HepG2 (cell line): ENCODE results near the gene IL27RA. TPM values are rescaled to one million over a fixed set of nuclear protein-coding genes. Genes with fewer than 3 reads are reported as not detected.
A peak's percentile ranks its signal among the peaks of the same experiment; 100 is the strongest.

Experiments
- ADNP ChIP-seq: sonication (generic); formaldehyde crosslinking; IDR thresholded peaks from 2 replicates; pipeline ENCODE4 v1.4.0; 2020; ENCODE audit warnings: missing genetic modification reagents
- GMEB1 ChIP-seq: sonication (generic); formaldehyde crosslinking; IDR thresholded peaks from 2 replicates; pipeline ENCODE4 v1.5.1; 2020; ENCODE audit warnings: missing genetic modification reagents, mild to moderate bottlenecking, borderline replicate concordance
- HIC2 ChIP-seq: sonication (generic); formaldehyde crosslinking; IDR thresholded peaks from 2 replicates; pipeline ENCODE4 v1.9.0; 2022; ENCODE audit warnings: low read depth, missing genetic modification reagents
- KDM2A ChIP-seq: sonication (generic); formaldehyde crosslinking; IDR thresholded peaks from 2 replicates; pipeline ENCODE4 v1.4.0; 2020; ENCODE audit warnings: low read depth, missing genetic modification reagents, borderline replicate concordance
- PITX1 ChIP-seq: sonication (generic); formaldehyde crosslinking; IDR thresholded peaks from 2 replicates; pipeline ENCODE4 v1.5.1; 2020; ENCODE audit warnings: mild to moderate bottlenecking, missing genetic modification reagents
- POLR2G ChIP-seq: fragments of 200-400 bp; formaldehyde crosslinking; IDR thresholded peaks from 2 replicates; pipeline ENCODE4 v1.6.1; 2018; ENCODE audit warnings: mild to moderate bottlenecking, low read depth, low read length, moderate library complexity
- RBAK ChIP-seq: sonication (generic); formaldehyde crosslinking; IDR thresholded peaks from 2 replicates; pipeline ENCODE4 v1.5.1; 2020; ENCODE audit warnings: mild to moderate bottlenecking, missing genetic modification reagents
- RBFOX2 ChIP-seq: fragments of 200-400 bp; formaldehyde crosslinking; IDR thresholded peaks from 2 replicates; pipeline ENCODE4 v1.6.1; 2017; ENCODE audit warnings: low read depth, mild to moderate bottlenecking, low read length
- RCOR2 ChIP-seq: IDR thresholded peaks from 2 replicates; pipeline ENCODE4 v1.6.1; 2016; ENCODE audit warnings: missing biosample characterization, missing genetic modification reagents
- RFX1 ChIP-seq: fragments of 450-650 bp; IDR thresholded peaks from 2 replicates; pipeline ENCODE4 v1.6.1; 2017
- RFXAP ChIP-seq: sonication (generic); formaldehyde crosslinking; IDR thresholded peaks from 2 replicates; pipeline ENCODE4 v1.4.0; 2020; ENCODE audit warnings: missing genetic modification reagents, borderline replicate concordance
- SIX1 ChIP-seq: sonication (generic); formaldehyde crosslinking; IDR thresholded peaks from 2 replicates; pipeline ENCODE4 v1.4.0; 2020; ENCODE audit warnings: missing genetic modification reagents, borderline replicate concordance
- SOX13 ChIP-seq, 3 experiments: fragments of 450-650 bp in 1 of 3; sonication (generic) in 1 of 3; formaldehyde crosslinking in 1 of 3; IDR thresholded peaks in 2 of 3; conservative IDR thresholded peaks in 1 of 3; 2 replicates each; pipeline versions ENCODE4 v1.5.0 to v1.6.1; 2016 to 2020; ENCODE audit warnings: antibody characterized with exemption in 1 of 3, mild to moderate bottlenecking in 1 of 3, missing compliant biosample characterization in 1 of 3, missing genetic modification reagents in 1 of 3, moderate library complexity in 1 of 3
- ZC3H4 ChIP-seq: sonication (generic); formaldehyde crosslinking; IDR thresholded peaks from 2 replicates; pipeline ENCODE4 v1.4.0; 2020; ENCODE audit warnings: missing genetic modification reagents, borderline replicate concordance
- ZNF281 ChIP-seq: sonication (generic); formaldehyde crosslinking; IDR thresholded peaks from 2 replicates; pipeline ENCODE4 v1.4.0; 2020; ENCODE audit warnings: missing genetic modification reagents, borderline replicate concordance
- ZNF574 ChIP-seq: sonication (generic); formaldehyde crosslinking; IDR thresholded peaks from 2 replicates; pipeline ENCODE4 v1.4.0; 2020; ENCODE audit warnings: missing genetic modification reagents
- ZNF598 ChIP-seq: sonication (generic); formaldehyde crosslinking; IDR thresholded peaks from 2 replicates; pipeline ENCODE4 v1.5.1; 2020; ENCODE audit warnings: mild to moderate bottlenecking, missing genetic modification reagents, borderline replicate concordance
- ZNF644 ChIP-seq: IDR thresholded peaks from 2 replicates; pipeline ENCODE4 v1.6.1; 2016; ENCODE audit warnings: low read depth
- ZNF879 ChIP-seq: sonication (generic); formaldehyde crosslinking; IDR thresholded peaks from 2 replicates; pipeline ENCODE4 v1.8.1; 2023; ENCODE audit warnings: missing genetic modification reagents
- polyA plus RNA-seq, 8 experiments: library from polyadenylated mRNA; depleted of rRNA in 3 of 8; stranded (reverse) in 7 of 8; unstranded in 1 of 8; fragments of >200 nt; fragmentation: Illumina TruSeq in 4 of 8; extraction: Trizol in 4 of 8; gene quantifications; 2 replicates each; pipeline versions ENCODE4 v1.2.1 to v1.2.3, GENCODE V29; 2011 to 2016; ENCODE audit warnings: low read depth in 4 of 8, missing spikeins in 1 of 8, mixed read lengths in 1 of 8; ENCODE audit not compliant: insufficient read depth in 1 of 8
- total RNA-seq, 5 experiments: library from RNA; depleted of rRNA; stranded (reverse); fragments of >200 nt; fragmentation: Illumina TruSeq; extraction: Trizol; gene quantifications; 2 replicates each; pipeline ENCODE4 v1.2.3, GENCODE V29; 2016; ENCODE audit warnings: low read depth in 1 of 5

The IL27RA gene
- total and polyA plus RNA-seq, 2 of the 13 experiments (the other 11 are each of a cell fraction or from before 2014, with no cell fraction given): 3.5 to 8.1 TPM

- TF ChIP-seq ZNF281 (CRISPR knock-in tag): peak; percentile 19; the same call in 1 of the 2 replicates
- TF ChIP-seq RBFOX2: peak; percentile 76
- TF ChIP-seq RCOR2 (CRISPR knock-in tag): peak; percentile 98
- 0 out of 2 replicates have a peak, but pooled peaks have one; percentile 6 for TF ChIP-seq ZNF574 (CRISPR knock-in tag)
- no peak for TF ChIP-seq SIX1 (CRISPR knock-in tag)
- TF ChIP-seq ZNF598: no peak
- TF ChIP-seq ADNP (CRISPR knock-in tag): peak; percentile 97
- TF ChIP-seq RBAK (CRISPR knock-in tag): no peak
- TF ChIP-seq HIC2: no peak
- TF ChIP-seq ZNF879 (CRISPR knock-in tag): no peak
- TF ChIP-seq KDM2A: no peak
- TF ChIP-seq GMEB1: peak; percentile 24; the same call in 1 of the 2 replicates
- no peak; the same call in 1 of the 2 replicates for TF ChIP-seq PITX1 (CRISPR knock-in tag)
- TF ChIP-seq ZNF644 (CRISPR knock-in tag): no peak
- TF ChIP-seq RFX1: no peak
- TF ChIP-seq SOX13 (IDR thresholded peaks at IDR 0.05): no peak
- no peak for TF ChIP-seq SOX13 (CRISPR knock-in tag; conservative IDR thresholded peaks at IDR 0.05 in 1 of 2, IDR thresholded peaks at IDR 0.05 in 1 of 2)
- TF ChIP-seq RFXAP (CRISPR knock-in tag): no peak
- TF ChIP-seq POLR2G: peak; percentile 38; the same call in 1 of the 2 replicates
- no peak for TF ChIP-seq ZC3H4 (CRISPR knock-in tag)
These were observed 26.0 kb upstream of the IL27RA start (continued) for GRCh38 chr19:14005349-14006084.
